ENCODE results near the gene ZNF536.
"Not testable (repeated sequence)": the region's sequence is repeated elsewhere in the genome, so short reads cannot be mapped to it uniquely, and the experiment has no call there.

ZNF536 gene

DNA sequence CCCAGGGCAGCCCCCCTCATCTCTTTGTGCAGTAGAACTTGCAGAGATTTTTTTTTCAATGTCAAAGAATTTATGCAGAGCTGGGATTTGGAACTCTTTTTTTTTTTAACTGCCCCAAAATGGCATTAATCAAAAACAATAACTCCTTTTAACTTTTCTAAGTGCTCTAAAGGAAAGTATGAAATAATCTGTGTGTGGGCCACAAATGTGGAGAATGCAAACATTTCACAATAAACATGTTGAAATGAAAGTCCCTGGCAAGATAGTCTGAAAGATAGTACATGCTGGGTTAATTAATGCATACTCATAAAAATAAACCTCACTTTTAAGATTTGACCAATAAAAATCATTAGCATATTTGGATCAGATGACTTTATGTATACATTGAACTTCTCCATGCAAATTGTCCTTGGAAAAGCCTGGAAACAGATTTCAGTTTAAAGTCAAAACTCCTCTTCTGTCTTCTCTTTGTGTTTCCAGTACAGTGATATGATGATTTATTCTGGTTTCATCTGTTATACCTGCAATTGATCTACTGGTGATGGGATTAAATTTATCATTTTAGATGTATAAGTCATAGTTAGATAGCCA is 30.5 kb upstream of the ZNF536 start:
- DNase-seq (ENCODE audit: low read depth): no peak

DNA sequence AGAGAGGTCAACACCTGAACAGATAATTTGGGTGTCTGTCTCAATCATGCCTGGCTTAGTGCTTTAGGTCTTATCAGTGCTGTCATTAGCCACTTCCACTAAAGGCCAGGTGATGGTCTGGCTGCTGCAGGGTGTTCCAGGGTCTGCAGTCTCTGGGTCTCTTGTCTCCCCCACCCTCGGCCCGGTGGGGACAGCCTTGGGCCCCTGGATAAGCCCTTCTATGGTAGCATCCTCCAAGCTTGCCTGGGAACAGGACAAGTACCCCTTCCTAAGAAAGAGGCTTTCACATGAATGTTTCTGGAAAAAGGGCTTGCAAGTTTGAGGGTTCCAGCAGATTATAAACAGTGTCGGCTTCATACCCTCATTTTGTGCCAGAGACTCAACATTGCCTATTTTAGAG is 29.3 kb upstream of the ZNF536 start:
- no peak for DNase-seq (ENCODE audit: low read depth)

DNA sequence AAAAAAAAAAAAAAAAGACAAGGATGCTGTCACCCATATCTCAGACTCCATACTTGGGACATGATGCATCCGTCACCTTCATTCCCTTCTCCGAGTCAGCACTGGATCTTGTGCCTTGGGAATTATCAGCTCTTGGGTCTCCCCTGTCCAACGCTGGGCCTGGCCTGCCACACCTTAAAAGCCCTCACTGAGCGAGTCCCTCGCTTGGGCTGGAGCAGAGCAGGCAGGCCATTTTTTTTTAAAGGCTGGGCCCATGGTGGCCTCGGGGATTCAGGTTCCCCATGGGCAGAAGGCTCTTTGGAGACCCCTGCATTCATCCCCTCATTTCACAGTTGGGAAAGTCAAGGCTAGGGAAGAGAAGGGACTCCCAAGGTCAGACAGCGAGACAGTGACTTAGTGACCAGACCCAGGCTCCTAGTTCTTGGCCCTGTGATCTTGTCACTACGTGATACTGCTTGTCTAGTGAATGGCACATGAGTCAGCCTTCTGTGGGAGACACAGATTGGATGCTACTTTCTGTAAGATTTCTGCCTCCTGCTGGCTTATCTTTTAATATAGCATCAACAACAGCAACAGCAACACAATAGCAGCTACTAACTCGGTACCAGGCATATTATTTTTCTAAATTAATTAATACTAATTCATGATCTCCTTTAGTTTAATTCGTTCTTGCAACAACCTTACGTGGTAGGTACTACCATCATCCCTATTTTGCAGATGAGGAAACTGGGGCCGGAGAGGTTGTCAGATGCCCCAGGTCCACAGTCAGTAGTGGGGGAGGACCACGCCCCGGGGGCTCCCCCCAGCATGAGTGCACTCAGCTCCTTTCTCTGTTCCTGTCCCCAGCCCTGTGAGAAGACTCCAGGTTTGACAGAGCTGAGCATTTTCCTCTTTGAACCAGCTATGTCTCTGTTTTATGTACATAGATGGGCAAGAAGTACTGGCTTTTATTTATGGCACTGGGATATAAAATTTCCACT is 27.4 kb upstream of the ZNF536 start:
- no peak for DNase-seq (ENCODE audit: low read depth)

DNA sequence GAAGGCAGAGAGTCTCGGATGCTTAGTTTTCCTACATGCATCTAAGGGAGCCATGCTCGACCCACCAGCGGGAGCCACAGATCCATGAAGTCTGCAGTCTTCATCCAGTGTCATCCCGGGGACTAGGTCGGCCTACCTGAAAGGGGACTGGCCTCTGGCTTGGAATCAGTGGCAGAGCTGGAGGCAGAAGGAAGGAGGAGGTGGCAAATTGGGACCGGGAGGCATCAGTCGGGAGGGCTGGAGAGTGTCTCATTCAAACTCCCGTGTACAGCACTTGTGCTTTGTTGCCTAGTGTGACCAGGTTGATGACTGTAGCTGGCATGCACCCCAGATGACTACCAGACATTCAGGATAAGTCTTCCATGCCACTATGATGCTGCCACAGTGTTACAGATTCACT is 26.5 kb upstream of the ZNF536 start:
- DNase-seq (ENCODE audit: low read depth): no peak

DNA sequence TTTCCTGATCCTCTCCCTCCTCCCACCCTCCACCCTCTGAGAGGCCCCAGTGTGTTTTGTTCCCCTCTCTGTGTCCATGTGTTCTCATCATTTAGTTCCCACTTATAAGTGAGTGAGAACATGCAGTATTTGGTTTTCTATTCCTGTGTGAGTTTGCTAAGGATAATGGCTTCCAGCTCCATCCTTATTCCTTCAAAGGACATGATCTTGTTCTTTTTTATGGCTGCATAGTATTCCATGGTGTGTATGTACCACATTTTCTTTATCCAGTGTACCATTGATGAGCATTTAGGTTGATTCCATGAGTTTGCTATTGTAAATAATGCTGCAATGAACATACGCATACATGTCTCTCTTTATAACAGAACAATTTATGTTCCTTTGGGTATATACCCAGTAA is 25.7 kb upstream of the ZNF536 start:
- DNase-seq (ENCODE audit: low read depth): not testable (repeated sequence)

DNA sequence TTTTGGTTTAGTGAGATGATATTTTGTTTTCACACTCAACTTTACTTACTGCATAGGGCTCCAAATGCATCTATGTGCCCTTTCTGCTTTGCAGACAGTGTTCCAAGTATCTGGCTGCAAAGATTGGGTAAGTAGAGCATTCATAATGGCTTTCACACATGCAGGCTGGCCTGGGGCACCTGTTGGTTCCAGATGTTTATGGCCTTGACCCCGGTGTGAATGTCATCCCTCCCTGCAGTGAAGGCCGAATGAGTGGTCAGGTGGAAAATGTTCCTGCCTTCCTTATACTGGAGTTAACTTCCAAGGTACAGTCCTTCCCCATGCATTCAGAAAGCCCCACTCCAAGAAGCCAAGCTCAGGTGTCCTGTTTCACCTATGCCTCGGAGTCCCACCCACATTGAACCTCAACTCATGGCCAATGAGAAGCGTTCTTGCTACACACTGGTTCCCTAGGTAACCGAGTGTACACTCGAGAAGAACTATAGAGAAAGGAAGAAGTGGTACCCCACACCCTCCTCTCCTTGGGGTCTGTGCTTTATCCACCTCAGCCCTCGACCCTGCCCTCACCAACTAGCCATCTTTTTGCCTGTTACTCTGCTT is 23.0 kb upstream of the ZNF536 start:
- DNase-seq (ENCODE audit: low read depth): no peak

DNA sequence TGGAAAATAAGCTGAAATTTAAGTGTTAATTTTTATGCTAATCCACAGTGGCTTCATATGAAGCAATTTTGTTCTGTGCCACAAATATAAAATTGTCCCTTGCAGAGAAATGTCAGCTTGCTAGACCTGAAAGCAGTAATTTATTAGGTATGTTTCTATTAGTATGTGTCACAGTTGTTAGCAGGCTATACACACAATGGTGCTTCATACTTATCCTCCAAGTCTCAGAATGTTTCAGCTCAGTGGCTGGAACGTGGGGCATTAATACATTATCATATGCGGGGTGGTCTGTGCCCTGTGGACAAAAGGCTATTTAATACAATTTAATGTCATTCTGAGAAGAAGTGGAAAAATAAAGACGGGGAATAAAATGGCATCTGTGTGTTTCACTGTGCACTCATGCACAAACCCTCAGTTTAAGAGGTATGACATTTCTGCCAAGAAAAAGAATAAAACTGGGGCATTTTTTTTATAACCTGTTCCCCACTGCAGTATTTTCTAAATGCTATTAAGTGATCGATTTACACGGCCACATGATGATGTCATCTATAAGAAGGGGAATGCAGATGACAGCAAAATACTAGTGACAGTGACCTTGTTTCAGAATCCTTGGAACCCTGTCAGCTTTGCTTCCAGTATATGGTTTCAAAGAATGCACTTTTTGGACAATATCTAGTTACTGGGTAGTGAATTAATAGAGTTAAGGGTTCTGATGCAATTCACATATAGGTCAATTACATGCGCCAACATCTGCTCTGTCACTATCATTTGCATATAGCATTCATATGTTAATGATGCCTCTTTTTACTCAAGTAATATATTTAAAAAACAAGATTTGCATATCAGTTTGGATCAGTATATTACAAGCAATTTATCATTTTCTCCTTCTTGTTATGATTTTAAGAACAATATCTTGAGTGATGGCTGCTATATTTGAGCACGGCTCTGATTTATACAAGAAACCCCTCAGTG is 21.2 kb upstream of the ZNF536 start:
- DNase-seq (ENCODE audit: low read depth): no peak

DNA sequence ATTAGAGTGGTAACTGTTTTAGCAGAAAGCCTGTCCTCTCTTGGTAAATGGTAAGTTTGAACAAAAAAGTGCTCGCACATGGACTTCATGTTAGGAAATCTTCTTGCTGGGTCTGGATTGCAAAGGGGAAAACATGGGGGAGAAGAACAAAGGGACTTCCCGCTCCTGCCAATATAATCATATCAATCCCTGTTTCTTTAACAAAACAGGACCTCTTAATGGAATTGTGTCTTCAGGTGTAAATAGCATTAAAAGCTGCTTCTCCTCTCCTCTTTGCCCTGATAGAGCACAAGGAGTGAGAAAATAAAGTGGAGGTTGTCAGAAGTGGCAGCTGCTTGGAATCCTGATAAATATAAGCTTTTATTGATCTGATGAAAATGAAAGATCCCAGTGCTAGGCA is 20.4 kb upstream of the ZNF536 start:
- DNase-seq (ENCODE audit: low read depth): no peak

DNA sequence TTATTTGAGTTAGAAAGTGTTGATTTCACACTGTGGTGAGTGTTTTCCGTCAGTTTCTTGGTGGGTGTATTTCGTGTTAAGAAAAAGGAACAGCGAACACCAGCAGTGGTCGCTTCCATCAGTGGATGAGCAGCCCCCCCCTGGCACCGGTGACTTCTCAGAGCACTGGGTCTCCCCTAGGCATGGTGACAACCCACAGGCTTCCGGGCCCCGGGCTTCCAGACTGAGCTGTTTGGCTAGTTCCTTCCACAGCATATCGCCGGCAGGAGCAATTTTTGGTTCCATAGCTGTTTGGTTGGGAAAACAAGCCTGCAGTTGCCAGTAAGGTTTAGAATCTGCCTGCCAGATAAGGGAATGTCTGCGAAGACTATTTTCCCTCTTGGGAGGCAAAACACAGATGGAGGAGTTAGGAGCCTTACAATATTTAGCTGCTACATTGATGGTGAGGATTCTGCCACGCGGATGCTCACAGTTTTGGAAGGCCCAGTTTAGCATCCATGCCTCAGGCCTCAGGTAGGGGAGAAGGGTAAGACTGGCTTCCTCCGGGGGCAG is 18.7 kb upstream of the ZNF536 start:
- DNase-seq (ENCODE audit: low read depth): no peak

DNA sequence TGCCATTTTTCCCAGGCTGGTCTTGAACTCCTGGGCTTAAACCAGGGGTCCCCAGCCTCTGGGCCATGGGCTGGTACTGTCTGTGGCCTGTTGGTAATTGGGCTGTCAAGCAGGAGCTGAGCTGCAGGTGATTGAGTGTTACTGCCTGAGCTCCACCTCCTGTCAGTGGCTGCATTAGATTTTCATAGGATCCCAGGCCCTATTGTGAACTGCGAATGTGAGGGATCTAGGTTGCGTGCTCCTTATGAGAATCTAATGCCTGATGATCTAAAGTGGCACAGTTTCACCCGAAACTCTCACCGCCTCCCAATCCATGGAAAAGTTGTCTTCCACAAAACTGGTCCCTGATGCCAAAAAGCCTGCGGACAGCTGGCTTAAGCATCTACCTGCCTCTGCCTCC is 16.6 kb upstream of the ZNF536 start:
- no peak for DNase-seq (ENCODE audit: low read depth)

DNA sequence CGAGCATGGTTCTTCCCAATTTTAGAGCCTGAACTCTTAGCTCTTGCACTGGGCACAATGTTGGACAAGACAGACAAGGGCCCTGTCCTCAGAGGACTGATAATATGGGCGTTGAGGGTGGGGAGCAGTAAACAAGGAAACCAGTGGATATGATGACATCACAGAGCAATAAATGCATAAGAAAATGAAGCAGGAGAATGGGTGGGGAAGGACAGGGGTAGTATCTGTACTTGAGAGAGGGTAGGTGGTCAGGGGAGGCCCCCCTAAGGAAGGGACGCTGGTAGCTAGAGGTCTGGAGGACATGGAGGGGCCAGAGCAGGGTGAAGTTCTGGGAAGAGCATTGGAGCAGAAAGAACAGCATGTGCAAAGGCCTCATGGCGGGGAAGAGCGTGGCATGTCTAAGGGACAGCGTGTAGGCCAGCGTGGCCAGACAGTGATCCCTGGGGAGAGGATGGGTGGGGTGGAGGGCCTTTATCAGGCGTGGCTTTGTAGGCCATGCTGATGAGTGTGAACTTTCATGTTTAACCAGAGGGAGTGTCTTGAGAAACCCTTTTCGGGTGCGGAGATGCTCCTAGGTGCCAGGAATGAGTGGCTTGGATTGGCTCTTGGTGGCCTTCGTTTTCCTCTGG is 15.1 kb upstream of the ZNF536 start:
- no peak for DNase-seq (ENCODE audit: low read depth)

DNA sequence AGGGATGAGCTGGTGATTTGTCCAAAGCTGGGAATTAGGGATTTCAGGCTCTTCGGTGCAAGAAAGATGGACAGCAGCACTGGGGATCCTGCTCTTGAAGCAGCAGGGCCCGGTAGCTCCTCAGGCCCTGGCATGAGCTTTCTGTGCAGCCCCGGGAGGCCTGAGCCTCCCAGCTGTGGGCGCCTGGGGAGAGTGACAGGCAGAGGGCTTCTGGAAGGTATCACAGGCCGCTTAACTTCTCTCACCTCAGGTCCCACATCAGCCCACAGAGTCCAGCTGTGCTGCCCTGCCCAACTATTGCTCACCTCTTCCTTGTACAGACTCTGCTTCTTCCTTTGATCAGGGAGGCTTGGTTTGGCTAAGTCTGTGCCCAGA is 14.6 kb upstream of the ZNF536 start:
- no peak for DNase-seq (ENCODE audit: low read depth)

DNA sequence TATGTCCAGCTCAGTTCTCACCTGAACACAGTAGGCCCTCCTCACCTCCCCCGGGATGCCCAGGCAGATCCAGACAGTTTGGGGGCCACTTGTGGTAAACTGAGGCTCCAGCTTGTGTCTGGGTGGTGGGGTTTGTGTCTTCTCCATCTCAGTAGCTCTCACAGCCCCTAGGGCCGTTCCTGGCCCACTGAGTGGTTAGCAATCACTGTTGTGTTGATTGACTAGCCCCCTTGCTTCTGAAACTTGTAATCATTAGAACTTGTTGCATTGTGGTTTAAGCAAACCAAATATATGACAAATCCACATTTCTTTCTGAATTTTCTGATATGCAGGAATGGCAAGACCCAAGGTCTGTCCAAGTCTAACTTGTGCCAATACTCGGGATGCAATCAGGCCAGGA is 13.9 kb upstream of the ZNF536 start:
- no peak for DNase-seq (ENCODE audit: low read depth)

DNA sequence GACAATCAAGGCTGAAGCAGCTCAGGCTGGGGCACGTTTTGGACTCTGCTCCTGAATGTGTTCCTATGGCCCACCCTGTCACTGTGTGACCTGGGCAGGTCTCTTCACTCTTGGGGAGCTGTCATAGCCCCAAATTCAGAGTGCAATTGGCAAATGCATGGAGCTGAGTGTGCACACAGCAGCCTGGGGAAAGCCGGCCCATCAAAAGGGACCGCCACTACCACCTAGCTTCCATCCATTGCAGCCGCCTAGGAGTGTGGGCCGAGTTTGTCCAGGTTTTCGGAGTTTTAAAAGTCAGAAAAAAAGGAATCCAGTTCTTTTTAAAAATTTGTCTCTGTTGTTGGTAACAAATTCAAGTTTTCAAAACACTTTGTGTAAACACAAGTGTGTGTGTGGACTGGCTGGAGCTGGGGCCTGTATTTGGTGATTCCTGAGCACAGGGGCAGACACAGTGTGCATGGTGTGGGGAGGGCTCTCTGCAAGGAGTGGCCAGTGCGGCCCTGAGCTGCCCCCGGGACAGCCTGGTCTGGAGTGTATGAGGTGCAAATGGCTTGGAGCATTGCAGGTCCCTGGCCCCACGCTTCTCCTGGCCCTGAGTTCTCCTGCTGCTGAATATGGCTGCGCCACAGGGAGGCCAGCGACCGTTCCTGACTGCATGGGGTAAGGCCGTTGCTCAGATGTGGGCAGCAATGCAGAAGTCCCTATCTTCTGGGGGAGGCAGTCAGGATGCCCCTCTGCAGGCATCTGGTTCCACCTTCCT is 13.2 kb upstream of the ZNF536 start:
- DNase-seq (ENCODE audit: low read depth): no peak

DNA sequence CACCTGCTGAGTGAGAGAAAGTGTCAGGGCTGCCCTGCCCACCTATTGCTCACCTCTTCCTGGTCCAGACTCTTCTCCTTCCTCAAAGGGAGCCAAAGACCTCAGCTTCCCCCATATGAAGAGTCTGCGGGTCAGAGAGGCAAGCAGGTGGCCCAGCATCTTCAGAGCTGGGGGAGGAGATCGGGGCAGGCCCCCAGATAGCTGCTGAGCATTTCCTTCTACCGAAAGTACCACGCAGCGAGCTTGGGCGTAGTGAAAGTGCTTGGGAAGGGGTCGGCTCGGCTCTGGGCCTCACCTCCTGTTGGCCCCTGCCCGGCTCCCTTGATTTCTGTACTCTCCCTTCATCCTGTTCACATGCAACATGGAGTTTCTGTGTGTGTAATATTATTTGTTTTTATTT is 12.2 kb upstream of the ZNF536 start:
- DNase-seq (ENCODE audit: low read depth): no peak

DNA sequence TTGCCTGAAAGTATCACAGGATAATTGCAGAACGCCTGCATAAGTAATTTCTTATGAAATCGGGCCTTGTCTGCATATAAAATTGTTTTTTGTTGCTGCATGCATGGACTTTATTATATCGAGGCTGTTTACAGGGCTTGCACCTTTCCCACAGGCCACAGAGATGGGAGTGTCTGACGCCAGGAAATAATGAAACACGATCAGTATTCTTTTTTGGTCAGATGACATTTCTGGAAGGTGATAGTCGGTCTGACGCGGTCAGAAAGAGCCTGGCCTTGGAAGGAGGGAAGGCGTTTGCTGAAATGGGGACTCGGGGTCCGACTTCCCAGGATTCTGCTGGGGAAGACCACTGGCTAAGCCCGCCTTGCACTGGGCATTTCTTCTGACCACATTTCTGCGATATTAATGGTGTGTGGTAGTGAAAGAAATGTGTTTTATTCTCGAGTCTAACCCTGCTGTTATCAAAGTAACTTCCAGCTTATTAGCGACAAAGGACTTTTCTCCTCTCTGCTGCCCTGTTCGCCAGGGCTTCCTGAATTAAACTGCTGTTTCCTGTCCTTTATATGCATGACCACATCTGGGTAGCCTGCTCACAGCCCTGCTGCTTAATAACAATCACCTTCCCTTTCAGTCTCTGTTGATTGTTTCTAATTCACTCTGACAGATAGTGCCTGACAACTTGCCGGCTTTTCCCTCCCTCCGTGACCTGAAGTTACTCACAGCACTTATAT is 11.6 kb upstream of the ZNF536 start:
- DNase-seq (ENCODE audit: low read depth): no peak

DNA sequence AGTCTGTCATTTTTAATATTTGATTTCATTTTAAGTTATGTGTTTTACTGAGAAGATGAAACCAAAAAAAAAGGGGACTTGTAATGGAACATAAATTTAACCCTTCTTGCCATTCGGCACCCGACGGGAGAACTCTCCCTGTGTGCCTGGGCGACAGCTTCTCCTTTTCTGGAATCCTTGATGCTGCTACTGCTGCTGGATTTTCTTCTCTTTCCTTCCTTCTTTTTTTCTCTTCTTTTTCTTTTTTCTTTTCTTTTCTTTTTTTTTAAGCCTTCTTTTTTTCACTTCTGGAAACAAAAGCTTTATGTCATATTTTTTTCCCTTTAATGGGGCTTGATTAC is 11.1 kb upstream of the ZNF536 start:
- no peak for DNase-seq (ENCODE audit: low read depth)

DNA sequence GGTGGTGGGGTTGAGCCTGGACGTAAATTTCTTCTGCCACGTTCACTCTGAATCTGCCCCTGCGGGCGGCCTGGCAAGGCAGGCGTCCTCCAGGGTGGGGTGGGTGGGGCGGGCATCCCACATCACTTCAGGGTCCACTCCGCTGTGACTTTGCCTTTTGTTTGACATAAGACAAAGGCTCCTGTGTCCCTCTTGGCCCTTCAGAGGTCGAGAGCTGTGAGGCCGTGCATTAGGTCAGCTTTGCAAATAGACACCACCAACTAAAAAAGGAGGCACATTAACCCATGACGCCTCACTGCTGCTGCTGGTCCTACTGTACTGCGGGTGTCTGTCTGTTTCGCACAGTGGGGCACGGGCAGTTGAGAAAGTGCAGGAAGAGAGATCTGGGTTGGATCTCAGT is 10.5 kb upstream of the ZNF536 start:
- DNase-seq (ENCODE audit: low read depth): no peak

DNA sequence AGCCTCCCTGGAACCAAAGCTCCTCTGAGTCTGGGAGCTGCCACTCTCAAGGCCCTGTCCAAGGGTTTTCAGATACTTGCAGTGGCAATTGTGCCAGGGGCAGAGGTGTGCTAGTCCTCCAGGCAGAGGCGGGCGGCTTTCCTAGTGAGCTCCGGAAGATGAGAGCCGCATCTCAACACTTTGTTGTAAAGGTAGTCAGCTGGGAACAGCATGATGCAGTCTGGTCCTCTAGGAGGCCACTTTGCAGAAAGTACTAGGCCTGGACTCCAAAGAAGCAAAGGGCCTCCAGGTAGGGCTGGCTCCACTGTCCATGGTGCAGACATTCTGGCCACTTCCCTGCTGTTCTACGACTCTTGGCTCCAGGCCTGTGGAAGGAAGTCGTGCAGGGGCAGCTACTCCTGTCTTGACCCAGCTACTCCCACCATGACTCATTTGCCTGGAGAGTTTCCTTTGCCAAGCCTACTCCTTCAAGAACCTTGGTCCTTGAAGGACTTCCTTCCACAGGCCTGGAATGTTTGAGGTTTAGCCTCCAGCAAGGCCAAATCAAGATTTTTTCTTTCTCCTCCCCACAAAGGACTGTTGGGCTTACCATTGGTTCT is 9.9 kb upstream of the ZNF536 start:
- DNase-seq (ENCODE audit: low read depth): no peak

DNA sequence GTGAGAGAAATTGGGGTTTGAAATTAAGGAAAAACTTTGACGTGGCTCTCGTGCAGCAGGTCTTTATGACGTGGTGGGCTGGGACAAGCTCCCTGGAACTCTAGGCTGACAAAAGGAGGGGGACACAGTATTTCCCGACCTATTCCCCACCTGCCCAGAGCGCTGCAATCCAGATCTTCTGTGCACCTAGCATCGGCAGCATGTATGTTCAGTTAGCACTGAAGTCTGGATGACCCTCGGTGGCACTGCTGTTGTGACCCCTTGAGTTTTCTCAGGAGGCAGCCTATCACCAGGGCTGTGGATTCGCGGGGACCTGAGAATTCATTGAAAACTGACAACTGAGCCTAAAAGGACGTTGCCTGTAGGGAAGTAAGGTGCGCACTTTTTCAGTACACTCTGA is 9.1 kb upstream of the ZNF536 start:
- DNase-seq (ENCODE audit: low read depth): no peak

Data from non-pigmented ciliary epithelial cell (primary cell).